WTC11 (cell line): ENCODE data around the gene ANAPC1. TPM values are rescaled to one million over a fixed set of nuclear protein-coding genes. Genes with fewer than 3 reads are reported as not detected.

Experiments used
- ATAC-seq: fragments of 200-7000 bp; cut with Tn5 transposase; 2 replicates; pipeline ENCODE4 v1.10.0; 2021; ENCODE audit warnings: mild to moderate bottlenecking, moderate library complexity
- CTCF ChIA-PET: fragments of 300-600 bp; sonication (Branson Sonifier 250); formaldehyde crosslinking; loops from one replicate; lab custom pipeline; 2021; ENCODE audit warnings: antibody characterized with exemption; lab: Charles Lee
- POLR2A ChIA-PET: fragments of 350-600 bp; sonication (Branson Sonifier 250); formaldehyde crosslinking; loops from one replicate; lab custom pipeline; 2021; ENCODE audit warnings: antibody characterized with exemption; lab: Charles Lee
- DNase-seq: peaks from one replicate; pipeline ENCODE4 v3.0.0; 2021; ENCODE audit warnings: low spot score
- H3K27ac Mint-ChIP-seq: 2 replicates; pipeline ENCODE4 v1.8.0; 2021; ENCODE audit warnings: mixed read lengths
- H3K27me3 Mint-ChIP-seq: 2 replicates; pipeline ENCODE4 v1.8.0; 2021; ENCODE audit warnings: low read depth, mild to moderate bottlenecking, moderate library complexity, mixed read lengths
- H3K36me3 Mint-ChIP-seq: 2 replicates; pipeline ENCODE4 v1.8.0; 2021; ENCODE audit warnings: mixed read lengths
- H3K4me1 Mint-ChIP-seq: 2 replicates; pipeline ENCODE4 v1.8.0; 2022; ENCODE audit warnings: mixed read lengths
- H3K4me3 Mint-ChIP-seq: 2 replicates; pipeline ENCODE4 v1.8.0; 2021; ENCODE audit warnings: mild to moderate bottlenecking, moderate library complexity, mixed read lengths
- H3K9me3 Mint-ChIP-seq: 2 replicates; pipeline ENCODE4 v1.8.0; 2021; ENCODE audit warnings: mixed read lengths
- ATF6 ChIP-seq: sonication (generic); formaldehyde crosslinking; IDR thresholded peaks from 2 replicates; pipeline ENCODE4 v1.8.1; 2023; ENCODE audit warnings: mild to moderate bottlenecking, missing genetic modification reagents
- FOXP1 ChIP-seq: sonication (generic); formaldehyde crosslinking; IDR thresholded peaks from 2 replicates; pipeline ENCODE4 v1.8.0; 2022; ENCODE audit warnings: missing genetic modification reagents, mild to moderate bottlenecking, moderate library complexity, borderline replicate concordance
- HMGXB4 ChIP-seq: sonication (generic); formaldehyde crosslinking; IDR thresholded peaks from 2 replicates; pipeline ENCODE4 v1.8.1; 2023; ENCODE audit warnings: mild to moderate bottlenecking, moderate library complexity, missing genetic modification reagents
- NR3C1 ChIP-seq: sonication (generic); formaldehyde crosslinking; conservative IDR thresholded peaks from 2 replicates; pipeline ENCODE4 v1.8.1; 2023; ENCODE audit warnings: low read depth, mild to moderate bottlenecking, missing genetic modification reagents
- STAT6 ChIP-seq: sonication (generic); formaldehyde crosslinking; conservative IDR thresholded peaks from 2 replicates; pipeline ENCODE4 v1.8.1; 2023; ENCODE audit warnings: mild to moderate bottlenecking, low read depth, missing genetic modification reagents, moderate library complexity
- ZNF416 ChIP-seq: fragments of 250-450 bp; sonication (Bioruptor Pico); IDR thresholded peaks from 2 replicates; pipeline ENCODE4 v1.9.0; 2021; ENCODE audit warnings: mild to moderate bottlenecking, inconsistent platforms
- ZNF532 ChIP-seq: fragments of 250-450 bp; sonication (Bioruptor Pico); IDR thresholded peaks from 2 replicates; pipeline ENCODE4 v1.9.0; 2021; ENCODE audit warnings: mild to moderate bottlenecking, borderline replicate concordance
- total RNA-seq: library from RNA; stranded (reverse); gene quantifications from 3 replicates; pipeline ENCODE4 v1.2.3, GENCODE V29; 2021
- TF ChIP-seq, protein P1 (sequence below): fragments of 250-450 bp; sonication (Bioruptor Pico); IDR thresholded peaks from 2 replicates; pipeline ENCODE4 v2.1.2; 2022; ENCODE audit warnings: mild to moderate bottlenecking, moderate library complexity
- TF ChIP-seq, protein P2 (sequence below): sonication (generic); formaldehyde crosslinking; IDR thresholded peaks from 2 replicates; pipeline ENCODE4 v1.8.1; 2022; ENCODE audit warnings: low read depth, mild to moderate bottlenecking, moderate library complexity, missing genetic modification reagents, borderline replicate concordance
- TF ChIP-seq, protein P3 (sequence below): sonication (generic); formaldehyde crosslinking; IDR thresholded peaks from 2 replicates; pipeline ENCODE4 v1.8.0; 2022; ENCODE audit warnings: mild to moderate bottlenecking, missing genetic modification reagents

Gene ANAPC1
- total RNA-seq, 1 experiment from 2014 or later, result 122 TPM

- Mint-ChIP-seq H3K36me3 (peaks cover 32% of the 10 kb centered on the region), H3K9me3 (peaks cover 19% of the 10 kb centered on the region), H3K27me3 (no peaks in the 10 kb centered on the region), H3K4me3 (no peak overlapping the region), H3K27ac (no peak overlapping the region), H3K4me1 (peaks cover 6% of the 10 kb centered on the region)
- no peak for DNase-seq
- no peak for ATAC-seq
- ChIA-PET POLR2A (interaction anchor here (0.6 kb wide), 1 partner anchor 12 kb away, joined by 3 read pairs; no protein-coding TSS in a partner anchor), CTCF (interaction anchor here (0.7 to 1.3 kb wide), 4 partner anchors 11 to 117 kb away, joined by 3 read pairs; no protein-coding TSS in a partner anchor)
- TF ChIP-seq, protein P1, sequence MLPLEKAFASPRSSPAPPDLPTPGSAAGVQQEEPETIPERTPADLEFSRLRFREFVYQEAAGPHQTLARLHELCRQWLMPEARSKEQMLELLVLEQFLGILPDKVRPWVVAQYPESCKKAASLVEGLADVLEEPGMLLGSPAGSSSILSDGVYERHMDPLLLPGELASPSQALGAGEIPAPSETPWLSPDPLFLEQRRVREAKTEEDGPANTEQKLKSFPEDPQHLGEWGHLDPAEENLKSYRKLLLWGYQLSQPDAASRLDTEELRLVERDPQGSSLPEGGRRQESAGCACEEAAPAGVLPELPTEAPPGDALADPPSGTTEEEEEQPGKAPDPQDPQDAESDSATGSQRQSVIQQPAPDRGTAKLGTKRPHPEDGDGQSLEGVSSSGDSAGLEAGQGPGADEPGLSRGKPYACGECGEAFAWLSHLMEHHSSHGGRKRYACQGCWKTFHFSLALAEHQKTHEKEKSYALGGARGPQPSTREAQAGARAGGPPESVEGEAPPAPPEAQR (CRISPR knock-in tag), result no peak
- TF ChIP-seq HMGXB4, result no peak
- no peak for TF ChIP-seq ZNF532 (CRISPR knock-in tag)
- TF ChIP-seq FOXP1, result no peak
- no peak for TF ChIP-seq STAT6 (CRISPR knock-in tag)
Observed at GRCh38 chr2:111930409-111930808, 46.4 kb upstream of the ANAPC1 start.

- Mint-ChIP-seq H3K27ac (no peak overlapping the region), H3K27me3 (no peaks in the 10 kb centered on the region), H3K36me3 (peaks cover 14% of the 10 kb centered on the region), H3K4me1 (peaks cover 11% of the 10 kb centered on the region), H3K9me3 (peaks cover 5% of the 10 kb centered on the region), H3K4me3 (no peak overlapping the region)
- ChIA-PET POLR2A (interaction anchor here (0.7 kb wide), 1 partner anchor 1195 kb away, joined by 7 read pairs; no protein-coding TSS in a partner anchor), CTCF (interaction anchor here (1.0 kb wide), 1 partner anchor 8 kb away, joined by 3 read pairs; no protein-coding TSS in a partner anchor)
- no peak for ATAC-seq
- TF ChIP-seq STAT6 (CRISPR knock-in tag), result no peak
- DNase-seq, result no peak
Observed at GRCh38 chr2:111927723-111928122, 43.7 kb upstream of the ANAPC1 start.

- ATAC-seq, result no peak
- H3K36me3 Mint-ChIP-seq, result no peaks in the 10 kb centered on the region
- CTCF ChIA-PET, result interaction anchor here (0.6 kb wide), 1 partner anchor 13 kb away, joined by 4 read pairs; no protein-coding TSS in a partner anchor
- POLR2A ChIA-PET, result interaction anchor here (0.5 kb wide), 1 partner anchor 537 kb away, joined by 3 read pairs; no protein-coding TSS in a partner anchor
- no peaks in the 10 kb centered on the region for H3K27me3 Mint-ChIP-seq
- H3K4me3 Mint-ChIP-seq, result no peak overlapping the region
- DNase-seq, result no peak
- no peak overlapping the region for H3K27ac Mint-ChIP-seq
- no peaks in the 10 kb centered on the region for H3K9me3 Mint-ChIP-seq
- peaks cover 8% of the 10 kb centered on the region; the same call in 1 of the 2 replicates for H3K4me1 Mint-ChIP-seq
- no peak for TF ChIP-seq ATF6 (CRISPR knock-in tag)
- TF ChIP-seq, protein P2, sequence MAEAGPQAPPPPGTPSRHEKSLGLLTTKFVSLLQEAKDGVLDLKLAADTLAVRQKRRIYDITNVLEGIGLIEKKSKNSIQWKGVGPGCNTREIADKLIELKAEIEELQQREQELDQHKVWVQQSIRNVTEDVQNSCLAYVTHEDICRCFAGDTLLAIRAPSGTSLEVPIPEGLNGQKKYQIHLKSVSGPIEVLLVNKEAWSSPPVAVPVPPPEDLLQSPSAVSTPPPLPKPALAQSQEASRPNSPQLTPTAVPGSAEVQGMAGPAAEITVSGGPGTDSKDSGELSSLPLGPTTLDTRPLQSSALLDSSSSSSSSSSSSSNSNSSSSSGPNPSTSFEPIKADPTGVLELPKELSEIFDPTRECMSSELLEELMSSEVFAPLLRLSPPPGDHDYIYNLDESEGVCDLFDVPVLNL, result no peak
- TF ChIP-seq ZNF416, result no peak
- TF ChIP-seq NR3C1 (CRISPR knock-in tag), result no peak
- TF ChIP-seq, protein P3, sequence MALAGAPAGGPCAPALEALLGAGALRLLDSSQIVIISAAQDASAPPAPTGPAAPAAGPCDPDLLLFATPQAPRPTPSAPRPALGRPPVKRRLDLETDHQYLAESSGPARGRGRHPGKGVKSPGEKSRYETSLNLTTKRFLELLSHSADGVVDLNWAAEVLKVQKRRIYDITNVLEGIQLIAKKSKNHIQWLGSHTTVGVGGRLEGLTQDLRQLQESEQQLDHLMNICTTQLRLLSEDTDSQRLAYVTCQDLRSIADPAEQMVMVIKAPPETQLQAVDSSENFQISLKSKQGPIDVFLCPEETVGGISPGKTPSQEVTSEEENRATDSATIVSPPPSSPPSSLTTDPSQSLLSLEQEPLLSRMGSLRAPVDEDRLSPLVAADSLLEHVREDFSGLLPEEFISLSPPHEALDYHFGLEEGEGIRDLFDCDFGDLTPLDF, result no peak
Observed at GRCh38 chr2:111924617-111925107, 40.7 kb upstream of the ANAPC1 start.
